Body of pancreas (tissue), 4 donors: ENCODE measurements around the gene SMC1A.

Source experiments
- CTCF ChIP-seq, 7 experiments: fragments of 450-650 bp in 4 of 7; fragments of 200-600 bp in 3 of 7; sonication (generic) in 3 of 7; IDR thresholded peaks; one replicate each; pipeline ENCODE4 v1.5.1; 2016 to 2019; ENCODE audit warnings: antibody characterized with exemption in 7 of 7
- POLR2A ChIP-seq, 3 donors: fragments of 450-650 bp; IDR thresholded peaks; one replicate each; pipeline ENCODE4 v1.6.1; 2016; ENCODE audit warnings: antibody characterized with exemption in 3 of 3, mild to moderate bottlenecking in 2 of 3

DNA sequence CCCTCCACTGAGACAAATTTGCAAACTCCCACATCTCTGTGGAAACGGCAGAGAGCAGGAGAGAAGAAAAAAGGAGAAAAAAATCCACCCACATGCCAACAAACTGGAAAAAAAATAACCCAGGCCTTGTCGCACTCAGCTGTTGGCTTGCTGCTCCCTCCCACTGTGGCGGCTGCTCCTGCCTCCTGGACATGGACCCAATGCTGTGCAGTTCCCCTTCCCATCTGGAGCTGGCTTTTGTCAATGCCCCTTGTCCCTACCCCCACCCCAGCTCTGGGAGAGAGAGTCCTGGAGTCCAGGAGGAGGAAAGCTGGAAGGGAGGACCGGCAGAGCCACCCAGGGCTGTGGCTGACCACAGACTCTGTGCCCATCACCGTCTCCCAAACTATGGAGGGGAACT lies 90.2 kb downstream of the SMC1A start:
- no peak for TF ChIP-seq POLR2A (IDR thresholded peaks at IDR 0.05)
- TF ChIP-seq CTCF (IDR thresholded peaks at IDR 0.05), result no peak
